MM.1S (cell line): ENCODE measurements around the gene C13orf46.

Experiments used
- DNase-seq: peaks from one replicate; pipeline ENCODE4 v3.0.0-alpha.2; 2015
- H2AFZ ChIP-seq: fragments of 300-600 bp; sonication (generic); 2 replicates; pipeline ENCODE4 v1.6.0; 2016; ENCODE audit warnings: antibody characterized with exemption, low read length
- H3F3A ChIP-seq: fragments of 300-600 bp; sonication (generic); 2 replicates; pipeline ENCODE4 v1.6.1; 2016; ENCODE audit warnings: mild to moderate bottlenecking, antibody characterized with exemption, low read length, moderate library complexity, mixed read lengths; ENCODE audit not compliant: insufficient read depth
- H3K27ac ChIP-seq: fragments of 300-600 bp; sonication (generic); 2 replicates; pipeline ENCODE4 v1.5.1; 2016; ENCODE audit warnings: mild to moderate bottlenecking, low read length
- H3K27me3 ChIP-seq: fragments of 300-600 bp; sonication (generic); replicated peaks from 2 replicates; pipeline ENCODE4 v1.6.0; 2016; ENCODE audit warnings: low read length; ENCODE audit not compliant: insufficient read depth
- H3K36me3 ChIP-seq: fragments of 300-600 bp; sonication (generic); replicated peaks from 2 replicates; pipeline ENCODE4 v1.6.1; 2016; ENCODE audit warnings: mild to moderate bottlenecking, low read length, mixed read lengths; ENCODE audit not compliant: insufficient read depth
- H3K4me1 ChIP-seq: fragments of 300-600 bp; sonication (generic); 2 replicates; pipeline ENCODE4 v1.6.1; 2016; ENCODE audit warnings: low read length, mixed read lengths
- H3K4me2 ChIP-seq: fragments of 300-600 bp; sonication (generic); 2 replicates; pipeline ENCODE4 v1.6.0; 2016; ENCODE audit warnings: low read depth, low read length
- H3K4me3 ChIP-seq: fragments of 300-600 bp; sonication (generic); 2 replicates; pipeline ENCODE4 v1.5.1; 2016; ENCODE audit warnings: low read length, mixed read lengths
- H3K79me2 ChIP-seq: fragments of 300-600 bp; sonication (generic); 2 replicates; pipeline ENCODE4 v1.6.1; 2016; ENCODE audit warnings: mixed run types, low read length, mixed read lengths
- H3K9ac ChIP-seq: fragments of 300-600 bp; sonication (generic); 2 replicates; pipeline ENCODE4 v1.6.1; 2016; ENCODE audit warnings: low read length, mixed read lengths
- H3K9me2 ChIP-seq: fragments of 300-600 bp; sonication (generic); replicated peaks from 2 replicates; pipeline ENCODE4 v1.6.1; 2016; ENCODE audit warnings: mild to moderate bottlenecking, low read length, mixed read lengths; ENCODE audit not compliant: insufficient read depth
- H3K9me3 ChIP-seq: fragments of 300-600 bp; sonication (generic); replicated peaks from 2 replicates; pipeline ENCODE4 v1.6.1; 2016; ENCODE audit warnings: mild to moderate bottlenecking, low read length, mixed read lengths; ENCODE audit not compliant: insufficient read depth
- H4K20me1 ChIP-seq: fragments of 300-600 bp; sonication (generic); 2 replicates; pipeline ENCODE4 v1.6.1; 2016; ENCODE audit warnings: mild to moderate bottlenecking, low read length, moderate library complexity, mixed read lengths; ENCODE audit not compliant: insufficient read depth
- EZH2 ChIP-seq: fragments of 300-600 bp; sonication (generic); optimal IDR thresholded peaks from 2 replicates; pipeline ENCODE3; 2017; ENCODE audit warnings: low read depth, mild to moderate bottlenecking, antibody characterized with exemption, low read length, mixed read lengths
- EZH2phosphoT487 ChIP-seq: fragments of 300-600 bp; sonication (generic); IDR thresholded peaks from 2 replicates; pipeline ENCODE4 v1.6.1; 2018; ENCODE audit warnings: antibody characterized with exemption, low read length
- TF ChIP-seq, protein P1 (sequence below): fragments of 300-600 bp; sonication (generic); IDR thresholded peaks from 2 replicates; pipeline ENCODE4 v1.5.1; 2016; ENCODE audit warnings: antibody characterized with exemption, low read length, mixed read lengths

The C13orf46 gene

GRCh38 chr13:113938246-113938645, 35.6 kb downstream of the C13orf46 start:
- no peak for DNase-seq
- no peak overlapping the region for H2AFZ ChIP-seq
- no peak for TF ChIP-seq EZH2phosphoT487
- TF ChIP-seq, protein P1, sequence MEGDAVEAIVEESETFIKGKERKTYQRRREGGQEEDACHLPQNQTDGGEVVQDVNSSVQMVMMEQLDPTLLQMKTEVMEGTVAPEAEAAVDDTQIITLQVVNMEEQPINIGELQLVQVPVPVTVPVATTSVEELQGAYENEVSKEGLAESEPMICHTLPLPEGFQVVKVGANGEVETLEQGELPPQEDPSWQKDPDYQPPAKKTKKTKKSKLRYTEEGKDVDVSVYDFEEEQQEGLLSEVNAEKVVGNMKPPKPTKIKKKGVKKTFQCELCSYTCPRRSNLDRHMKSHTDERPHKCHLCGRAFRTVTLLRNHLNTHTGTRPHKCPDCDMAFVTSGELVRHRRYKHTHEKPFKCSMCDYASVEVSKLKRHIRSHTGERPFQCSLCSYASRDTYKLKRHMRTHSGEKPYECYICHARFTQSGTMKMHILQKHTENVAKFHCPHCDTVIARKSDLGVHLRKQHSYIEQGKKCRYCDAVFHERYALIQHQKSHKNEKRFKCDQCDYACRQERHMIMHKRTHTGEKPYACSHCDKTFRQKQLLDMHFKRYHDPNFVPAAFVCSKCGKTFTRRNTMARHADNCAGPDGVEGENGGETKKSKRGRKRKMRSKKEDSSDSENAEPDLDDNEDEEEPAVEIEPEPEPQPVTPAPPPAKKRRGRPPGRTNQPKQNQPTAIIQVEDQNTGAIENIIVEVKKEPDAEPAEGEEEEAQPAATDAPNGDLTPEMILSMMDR: no peak
- TF ChIP-seq EZH2: no peak
- H3K27me3 ChIP-seq: no peaks in the 10 kb centered on the region
- no peaks in the 10 kb centered on the region for H3K4me1 ChIP-seq
- no peaks in the 10 kb centered on the region for H3K9me2 ChIP-seq
- H3K79me2 ChIP-seq: no peaks in the 10 kb centered on the region
- no peak overlapping the region for H3K27ac ChIP-seq
- no peaks in the 10 kb centered on the region for H3K9me3 ChIP-seq
- H3K4me2 ChIP-seq: no peak overlapping the region
- no peak overlapping the region for H3K9ac ChIP-seq
- H3F3A ChIP-seq: no peaks in the 10 kb centered on the region
- no peak overlapping the region for H3K4me3 ChIP-seq
- no peaks in the 10 kb centered on the region for H4K20me1 ChIP-seq
- no peaks in the 10 kb centered on the region for H3K36me3 ChIP-seq

- no peak for DNase-seq
- no peak overlapping the region for H3K27ac ChIP-seq
- H3K36me3 ChIP-seq: no peaks in the 10 kb centered on the region
- H3K4me3 ChIP-seq: no peak overlapping the region
- no peaks in the 10 kb centered on the region for H3K27me3 ChIP-seq
- no peak overlapping the region for H3K9ac ChIP-seq
- no peaks in the 10 kb centered on the region for H3K4me1 ChIP-seq
- H3K4me2 ChIP-seq: no peak overlapping the region
- H3K9me3 ChIP-seq: no peaks in the 10 kb centered on the region
- no peak overlapping the region for H2AFZ ChIP-seq
- TF ChIP-seq, protein P1: no peak
- TF ChIP-seq EZH2phosphoT487: no peak
- TF ChIP-seq EZH2: no peak
- no peaks in the 10 kb centered on the region for H3K79me2 ChIP-seq
- no peaks in the 10 kb centered on the region for H3K9me2 ChIP-seq
- no peaks in the 10 kb centered on the region for H3F3A ChIP-seq
- no peaks in the 10 kb centered on the region for H4K20me1 ChIP-seq
These were observed 36.2 kb downstream of the C13orf46 start for GRCh38 chr13:113937527-113938180.

GRCh38 chr13:113937073-113937472, 36.8 kb downstream of the C13orf46 start:
- Histone ChIP-seq H3K27me3 (no peaks in the 10 kb centered on the region), H3K9me2 (no peaks in the 10 kb centered on the region), H3K4me3 (no peak overlapping the region), H3K4me2 (no peak overlapping the region), H3K9ac (no peak overlapping the region), H3K9me3 (no peaks in the 10 kb centered on the region), H3K4me1 (0 out of 2 replicates have a peak, but pooled peaks cover under 1% of the 10 kb centered on the region), H3K27ac (no peak overlapping the region), H2AFZ (no peak overlapping the region), H3F3A (no peaks in the 10 kb centered on the region), H3K79me2 (no peaks in the 10 kb centered on the region), H3K36me3 (no peaks in the 10 kb centered on the region), H4K20me1 (no peaks in the 10 kb centered on the region)
- no peak for DNase-seq
- TF ChIP-seq, protein P1: no peak
- TF ChIP-seq EZH2 (no peak), EZH2phosphoT487 (no peak)
